ENCODE results near the gene TCAIM.

Gene TCAIM

GRCh38 chr3:44442596-44443309 lies 104.2 kb downstream of the TCAIM start:
- DNase-seq (ENCODE audit: low read depth in 1 of 2, low spot score in 1 of 2): no peak

DNA sequence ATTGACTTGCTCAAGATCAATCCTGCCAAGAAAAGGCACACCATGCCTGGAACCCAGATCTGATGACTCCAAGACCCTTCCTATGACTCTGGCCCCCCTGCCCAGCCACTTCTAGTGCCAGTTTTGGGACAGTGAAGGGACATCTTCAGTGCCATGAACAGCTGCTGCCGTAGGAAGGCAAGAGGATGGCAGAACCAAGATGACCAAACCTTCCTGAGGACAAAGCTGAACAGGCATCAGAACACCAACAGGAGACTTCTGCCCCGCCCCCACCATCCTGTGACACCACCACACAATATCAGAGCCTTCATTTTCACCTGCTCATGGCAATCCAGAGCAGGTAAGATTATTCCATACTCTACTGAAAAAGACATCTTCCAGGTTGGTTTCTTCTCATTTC lies 105.9 kb downstream of the TCAIM start:
- no peak for DNase-seq (ENCODE audit: low read depth in 1 of 2, low spot score in 1 of 2)

DNA sequence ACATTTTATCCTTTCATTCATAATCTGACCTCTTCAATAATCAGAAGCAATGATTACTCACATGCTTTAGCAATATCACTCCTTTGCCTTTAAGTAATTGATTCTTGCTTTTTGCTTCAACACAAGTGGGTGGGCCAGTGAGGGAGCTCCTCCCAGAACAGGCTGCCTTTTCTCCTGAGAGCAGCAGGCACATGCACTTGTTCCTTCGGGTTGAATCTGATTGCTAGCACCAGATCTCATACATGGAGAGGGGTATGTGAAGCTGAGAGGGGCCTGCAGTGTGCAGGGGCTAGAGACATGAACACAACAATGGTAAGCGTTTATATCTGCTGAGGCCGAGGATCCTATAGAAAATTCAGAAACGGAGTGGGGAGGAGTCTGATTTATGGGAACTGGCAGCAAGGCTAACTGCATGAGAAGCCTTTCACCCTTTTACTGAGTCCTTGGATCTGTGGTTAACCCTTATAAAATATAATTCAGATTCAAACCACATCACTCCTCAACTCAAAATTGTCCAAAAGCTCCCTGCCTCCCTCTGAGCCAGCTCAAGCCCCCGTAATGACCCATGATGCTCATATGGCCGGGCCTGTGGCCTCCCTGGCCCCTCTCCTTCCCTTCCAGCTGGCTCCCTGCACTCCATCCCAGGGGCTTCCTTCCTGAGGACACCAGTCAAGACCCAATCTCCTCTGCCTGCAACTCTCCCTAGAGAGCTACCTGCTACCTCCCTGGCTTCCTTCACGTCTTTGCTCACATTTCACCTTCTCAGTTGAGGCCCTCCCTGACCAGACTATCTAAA lies 106.5 kb downstream of the TCAIM start:
- no peak for DNase-seq (ENCODE audit: low read depth in 1 of 2, low spot score in 1 of 2)

GRCh38 chr3:44445786-44446185 lies 107.2 kb downstream of the TCAIM start:
- no peak for DNase-seq (ENCODE audit: low read depth in 1 of 2, low spot score in 1 of 2)

DNA sequence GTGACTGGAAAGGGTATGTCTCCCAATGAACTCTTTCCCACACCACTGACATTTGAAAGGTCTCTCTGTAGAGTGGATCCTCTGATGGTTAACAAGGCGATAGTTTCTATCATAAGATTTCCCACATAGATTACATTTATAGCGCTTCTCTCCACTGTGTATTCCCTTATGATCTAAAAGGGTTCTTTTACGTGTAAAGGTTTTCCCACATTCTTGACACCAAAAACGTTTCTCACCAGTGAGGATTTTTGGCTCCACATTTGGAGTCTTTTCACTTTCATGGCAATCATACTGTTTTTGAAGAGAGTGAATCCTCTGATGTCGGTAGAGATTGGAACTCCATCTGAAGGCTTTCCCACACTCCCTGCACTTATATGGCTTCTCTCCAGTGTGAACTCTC lies 108.4 kb downstream of the TCAIM start:
- DNase-seq (ENCODE audit: low read depth in 1 of 2, low spot score in 1 of 2): no peak

- no peak for DNase-seq (ENCODE audit: low read depth in 1 of 2, low spot score in 1 of 2)
Measured at GRCh38 chr3:44451441-44451840, 112.9 kb downstream of the TCAIM start.

- no peak for DNase-seq (ENCODE audit: low read depth in 1 of 2, low spot score in 1 of 2)
Measured at GRCh38 chr3:44454258-44454657, 115.7 kb downstream of the TCAIM start.

GRCh38 chr3:44455318-44455717 lies 116.8 kb downstream of the TCAIM start:
- no peak for DNase-seq (ENCODE audit: low read depth in 1 of 2, low spot score in 1 of 2)

Data from activated CD4-positive, alpha-beta T cell treated with anti-CD3 and anti-CD28 coated beads, Interleukin-2, amount 50 U/mL, for 24 hours (primary cell).